Right renal cortex interstitium (tissue), 3 donors: ENCODE measurements around the gene GLCCI1. TPM values are rescaled to one million over a fixed set of nuclear protein-coding genes. Genes with fewer than 3 reads are reported as not detected.
"Not testable (repeated sequence)": the region's sequence is repeated elsewhere in the genome, so short reads cannot be mapped to it uniquely, and the experiment has no call there.

Experiments
- DNase-seq, 3 donors: peaks; one replicate each; pipeline ENCODE4 v3.0.0-alpha.2; 2013; ENCODE audit warnings: low read depth in 3 of 3, low spot score in 2 of 3
- polyA plus RNA-seq, 3 donors: library from polyadenylated mRNA; unstranded; fragments of 120-200 nt; gene quantifications; one replicate each; pipeline ENCODE4 v1.2.1, GENCODE V29; 2013; ENCODE audit not compliant: insufficient read length in 3 of 3

The GLCCI1 gene
- polyA plus RNA-seq, 3 donors: 32.4 to 36.1 (median 33.9) TPM

DNA sequence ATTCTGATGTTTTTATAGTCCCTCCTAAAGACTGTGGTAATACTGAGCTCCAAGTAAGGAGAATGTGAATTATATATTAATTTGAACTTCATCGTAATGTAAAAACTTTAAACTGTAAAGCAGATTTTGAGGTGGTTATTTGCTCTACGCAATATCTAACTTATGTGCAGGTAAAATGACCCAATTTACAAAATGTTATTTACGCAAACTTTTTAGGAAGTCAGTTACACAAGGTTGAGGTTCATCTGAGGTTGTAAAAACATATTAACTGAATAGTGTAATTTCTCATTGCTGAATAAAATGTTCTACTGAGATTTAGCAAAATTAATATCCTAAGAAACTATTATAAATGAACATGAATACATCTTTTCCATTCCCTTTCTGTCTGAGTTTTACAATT is 15.8 kb downstream of the GLCCI1 start:
- DNase-seq: no peak

DNA sequence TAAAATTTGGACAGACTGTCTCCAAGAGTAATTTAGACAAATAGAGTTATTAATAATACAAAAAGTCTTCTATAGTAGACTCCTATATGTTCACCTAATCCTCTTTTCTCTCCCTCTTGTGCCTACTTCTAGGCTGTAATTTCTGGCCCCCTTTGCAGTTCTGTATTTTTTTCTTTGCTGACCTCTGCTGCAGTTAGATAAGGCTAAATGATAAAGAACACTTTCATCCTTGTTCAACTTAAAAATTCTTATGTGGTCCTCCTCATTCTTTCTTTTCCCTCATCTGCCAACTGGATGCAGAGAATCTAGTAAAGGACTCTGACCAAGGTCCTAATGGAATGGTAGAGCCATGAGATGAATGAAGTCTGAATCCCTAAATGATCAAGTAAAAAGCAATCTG is 20.1 kb downstream of the GLCCI1 start:
- DNase-seq: no peak

DNA sequence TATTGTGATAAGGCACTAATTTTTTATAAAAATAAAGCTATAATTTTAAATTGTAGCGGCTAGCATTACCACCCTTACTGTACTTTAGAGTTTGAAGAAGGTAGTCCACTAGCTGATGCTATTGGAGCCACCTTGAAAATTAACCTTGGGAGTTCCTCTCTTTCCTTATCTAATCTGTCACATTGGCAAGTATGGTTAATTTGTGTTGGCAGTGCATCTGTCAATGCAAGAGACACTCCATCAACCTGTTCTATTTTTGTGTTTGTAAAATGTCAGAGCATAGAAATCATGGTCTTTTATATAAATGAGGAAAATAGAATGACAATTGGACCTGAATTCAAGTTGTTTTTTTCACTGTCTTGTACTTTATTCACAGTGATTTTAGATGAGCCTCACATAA is 20.5 kb downstream of the GLCCI1 start:
- DNase-seq: no peak

DNA sequence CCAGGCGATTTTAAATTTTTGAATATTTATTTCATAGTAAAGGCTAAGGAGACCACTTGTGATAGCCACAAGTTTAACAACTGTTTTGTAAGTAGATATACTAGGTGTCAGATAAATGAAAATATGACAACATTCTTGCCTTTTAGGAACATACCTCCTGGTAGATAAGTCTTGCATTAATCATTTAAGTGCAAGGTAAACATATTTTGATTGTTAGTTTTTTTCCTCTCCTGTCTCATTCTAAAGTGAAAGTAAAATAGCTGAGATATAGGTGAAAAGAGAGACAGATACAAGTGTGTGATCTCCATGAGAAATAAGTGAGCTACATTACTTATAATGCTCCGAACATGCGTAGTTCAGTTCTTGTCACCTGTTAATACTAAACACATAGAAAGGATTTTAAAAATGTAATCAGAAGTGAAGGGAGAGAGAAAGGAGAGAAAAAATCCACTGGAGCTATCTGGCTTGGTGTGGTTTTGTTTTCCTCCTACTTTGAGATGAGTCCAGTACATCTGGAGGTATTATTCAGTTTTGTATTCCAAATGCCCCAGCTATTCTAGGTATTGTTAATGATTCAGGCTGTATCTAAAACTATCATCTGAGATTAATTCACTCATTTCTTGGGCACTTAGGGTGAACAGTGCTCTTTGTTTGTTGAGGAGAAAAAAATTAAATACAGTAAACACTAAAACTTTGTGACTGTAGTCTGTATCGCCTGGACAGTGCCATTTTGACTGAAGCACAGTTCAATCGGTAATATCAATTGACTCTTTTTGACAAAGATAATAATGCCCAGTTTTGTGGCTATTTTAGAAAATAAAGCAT is 21.2 kb downstream of the GLCCI1 start:
- no peak for DNase-seq

DNA sequence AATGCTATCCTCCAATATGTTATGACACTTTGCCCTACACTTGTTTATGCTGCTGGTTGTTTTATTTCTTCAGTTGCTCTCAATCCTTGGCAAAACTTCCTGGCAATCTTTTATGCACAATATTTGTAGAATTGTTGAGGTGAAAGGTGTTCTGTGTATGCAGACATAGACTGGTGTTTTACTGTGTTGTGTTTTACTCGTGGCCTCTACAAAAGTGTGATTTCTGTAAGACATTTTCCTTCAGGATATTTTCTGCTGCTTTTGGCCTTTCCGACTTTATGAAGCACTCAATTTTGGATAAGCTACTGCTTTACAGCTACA is 21.8 kb downstream of the GLCCI1 start:
- DNase-seq: no peak

DNA sequence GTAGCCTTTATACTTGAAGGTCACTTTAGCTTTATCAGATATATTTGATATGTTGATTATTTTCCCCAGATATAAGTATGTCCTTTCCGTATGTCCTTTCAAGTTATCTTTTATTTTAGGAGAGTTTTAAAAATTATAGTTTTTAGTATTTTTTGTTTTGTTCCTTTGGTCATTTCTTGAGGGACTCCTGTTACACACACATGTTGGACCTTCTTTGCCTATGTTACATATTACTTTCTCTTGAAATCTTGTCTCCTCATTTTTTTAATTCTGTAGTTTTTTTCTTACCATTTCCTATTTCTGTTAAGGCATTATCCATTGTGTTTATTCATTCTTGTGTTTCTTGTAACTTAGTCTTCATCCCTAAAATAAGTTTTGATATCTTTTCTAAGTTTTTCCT is 23.9 kb downstream of the GLCCI1 start:
- DNase-seq: no peak

DNA sequence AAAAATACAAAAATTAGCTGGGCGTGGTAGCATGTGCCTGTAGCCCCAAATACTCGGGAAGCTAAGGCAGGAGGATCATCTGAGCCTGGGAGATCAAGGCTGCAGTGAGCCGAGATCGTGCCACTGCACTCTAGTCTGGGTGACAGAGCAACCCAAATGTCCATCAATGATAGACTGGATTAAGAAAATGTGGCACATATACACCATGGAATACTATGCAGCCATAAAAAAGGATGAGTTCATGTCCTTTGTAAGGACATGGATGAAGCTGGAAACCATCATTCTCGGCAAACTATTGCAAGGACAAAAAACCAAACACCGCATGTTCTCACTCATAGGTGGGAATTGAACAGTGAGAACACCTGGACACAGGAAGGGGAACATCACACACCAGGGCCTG is 26.8 kb downstream of the GLCCI1 start:
- DNase-seq: not testable (repeated sequence)

DNA sequence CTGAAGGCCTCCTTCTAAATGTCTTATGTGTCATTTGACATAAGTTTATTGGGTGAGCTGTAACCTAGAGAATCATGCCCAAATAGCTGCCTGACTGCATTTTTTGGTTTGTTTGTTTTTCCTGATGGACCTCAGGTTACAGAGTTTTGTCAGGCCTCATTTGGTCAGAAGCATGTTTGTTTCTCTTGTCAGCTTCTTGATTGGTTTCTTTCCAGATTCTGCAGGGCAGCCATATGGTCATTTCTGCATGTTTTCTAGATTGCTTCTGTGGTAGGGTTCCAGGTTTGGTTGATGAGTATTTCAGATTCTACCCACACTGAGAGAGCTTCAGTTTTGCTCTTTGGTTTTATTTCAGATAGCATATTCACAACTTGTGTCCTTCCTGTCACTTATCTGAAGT is 28.0 kb downstream of the GLCCI1 start:
- no peak for DNase-seq

DNA sequence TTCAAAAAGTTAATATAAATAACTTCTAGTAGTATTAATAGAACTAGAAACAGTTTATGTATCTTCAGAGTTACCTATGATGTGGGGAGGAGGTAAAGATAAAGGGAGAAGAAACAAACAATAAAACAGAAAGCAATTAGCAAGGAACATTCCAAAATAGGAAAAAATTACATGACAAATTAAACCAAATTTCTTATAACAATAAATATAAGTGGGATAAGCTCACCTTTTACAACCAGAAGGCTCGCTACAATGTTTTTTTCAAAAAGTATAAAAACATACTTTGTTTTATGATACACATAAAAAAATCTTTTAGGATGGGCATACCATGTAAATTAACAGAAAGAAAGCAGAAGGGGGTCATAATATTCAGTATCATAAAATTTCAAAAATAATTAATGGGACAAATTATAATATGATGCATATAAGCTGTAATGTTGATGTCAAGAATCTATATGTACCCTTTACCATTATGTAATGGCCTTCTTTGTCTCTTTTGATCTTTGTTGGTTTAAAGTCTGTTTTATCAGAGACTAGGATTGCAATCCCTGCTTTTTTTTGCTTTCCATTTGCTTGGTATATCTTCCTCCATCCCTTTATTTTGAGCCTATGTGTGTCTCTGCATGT is 31.8 kb downstream of the GLCCI1 start:
- no peak for DNase-seq

DNA sequence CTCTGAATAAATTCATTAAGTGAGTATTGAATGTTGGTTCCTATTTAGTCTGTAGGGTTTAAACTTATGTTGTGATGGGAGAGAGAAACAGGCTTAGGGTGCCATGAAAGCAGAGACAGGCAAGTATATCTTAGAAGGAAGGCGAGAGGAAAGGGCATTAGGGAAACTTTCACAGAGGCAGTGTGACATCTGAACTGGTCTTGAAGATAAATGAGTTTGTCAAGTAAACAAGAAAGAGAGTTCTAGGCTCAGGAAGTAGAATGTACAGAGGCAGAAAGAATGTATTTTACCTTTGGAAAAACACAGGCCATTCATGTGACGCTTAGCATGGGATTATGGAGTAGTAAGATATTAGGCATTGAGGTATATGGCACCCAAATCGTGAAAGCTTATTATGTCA is 34.5 kb downstream of the GLCCI1 start:
- DNase-seq: no peak

DNA sequence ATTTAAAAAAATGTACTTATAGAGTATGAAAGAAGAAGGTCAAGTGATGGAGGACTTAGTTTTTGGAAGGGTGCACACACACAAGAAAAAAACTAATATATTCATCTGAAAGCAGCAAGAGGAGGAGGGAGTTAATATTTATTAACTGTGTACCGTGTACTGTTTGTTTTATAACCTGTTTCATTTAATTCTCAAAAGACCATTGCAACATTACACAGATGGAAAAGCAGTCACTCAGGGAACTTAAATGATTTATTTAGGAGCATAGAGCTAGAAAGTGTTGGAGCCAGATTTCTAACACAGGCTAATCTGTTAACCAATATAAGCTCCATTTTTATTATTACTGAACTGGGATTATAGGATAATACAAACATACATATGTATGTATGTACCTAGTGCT is 36.7 kb downstream of the GLCCI1 start:
- DNase-seq: no peak

DNA sequence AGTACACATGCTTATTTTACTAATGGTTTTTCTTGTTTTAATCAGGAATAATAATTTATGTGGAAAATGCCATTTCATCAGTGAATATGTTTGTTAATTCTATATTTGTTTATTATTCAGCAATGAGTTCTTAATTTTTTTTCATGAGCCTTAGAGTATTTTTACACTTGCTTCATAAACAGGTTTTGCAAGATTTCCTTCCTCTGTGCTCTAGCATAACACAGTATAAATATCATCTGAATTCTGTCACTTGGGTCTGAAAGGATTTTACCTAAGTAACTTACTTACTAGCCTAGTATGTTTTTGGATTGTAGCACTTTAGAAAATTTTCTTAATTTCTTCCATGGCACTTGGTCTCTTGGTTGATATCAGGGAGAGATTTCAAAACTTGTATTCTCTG is 45.8 kb downstream of the GLCCI1 start:
- no peak for DNase-seq

DNA sequence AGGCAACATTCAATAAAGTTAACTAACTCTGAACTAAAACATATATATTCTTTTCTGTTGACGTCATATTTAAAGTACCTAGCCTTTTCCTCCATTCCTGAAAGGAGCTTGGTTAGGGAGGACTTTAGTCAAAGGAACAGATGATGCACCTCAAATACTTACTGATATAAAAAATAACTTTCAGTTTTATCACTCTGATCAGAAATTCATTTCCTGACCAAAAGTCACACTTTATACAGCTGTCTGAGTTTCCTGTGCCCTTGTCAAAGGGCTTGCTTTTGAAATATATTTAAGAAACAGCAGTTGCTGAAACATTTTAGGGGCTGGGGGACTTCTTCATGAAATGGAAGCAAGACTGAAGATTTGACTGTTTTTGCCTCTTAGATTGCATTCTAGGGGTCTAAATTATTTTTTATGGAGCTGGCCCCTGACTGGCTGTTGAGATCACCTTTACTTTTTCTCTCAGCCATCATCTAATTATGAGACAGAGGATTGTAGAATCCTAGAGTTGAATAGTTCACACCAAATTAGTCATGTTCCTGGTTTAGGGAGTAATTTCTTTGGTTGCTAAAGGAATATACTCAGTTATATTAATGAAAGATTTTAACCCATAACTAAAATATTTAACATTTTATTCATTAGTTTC is 46.6 kb downstream of the GLCCI1 start:
- DNase-seq: no peak

DNA sequence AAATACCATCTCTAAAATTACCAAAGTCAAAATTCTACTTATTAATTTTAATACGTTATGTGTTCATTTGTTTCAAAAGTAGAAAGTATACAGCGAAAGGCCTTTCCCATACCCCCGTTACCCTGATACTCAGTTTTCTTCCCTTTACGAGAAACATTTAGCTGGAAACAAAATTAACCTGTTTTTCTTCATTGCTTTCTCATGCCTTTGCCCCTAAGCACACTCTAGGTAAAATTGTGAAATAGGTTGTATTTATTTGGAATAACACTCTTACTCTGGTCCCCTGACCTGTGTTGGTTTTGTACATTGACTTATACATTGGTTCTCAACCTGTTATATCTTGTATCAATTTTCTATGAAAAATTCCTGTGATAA is 47.1 kb downstream of the GLCCI1 start:
- DNase-seq: no peak

DNA sequence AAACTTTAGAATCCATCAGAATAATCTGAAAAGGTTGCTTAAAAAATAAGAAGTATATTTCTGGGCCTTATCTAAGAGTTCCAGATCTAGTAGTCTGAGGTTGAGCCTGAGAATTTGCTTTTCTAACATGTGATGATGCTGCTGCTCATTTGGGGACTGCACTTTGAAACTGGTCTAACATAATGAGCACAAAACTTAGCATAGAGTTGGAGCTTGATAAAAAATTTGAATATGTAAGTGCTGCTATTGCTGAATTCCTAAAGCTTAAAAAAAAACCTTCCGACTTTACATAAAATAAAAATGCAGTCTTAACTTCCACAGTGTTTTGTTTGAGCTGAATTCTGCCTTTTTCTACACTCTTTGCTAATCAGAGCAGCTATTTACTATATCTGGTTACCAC is 48.8 kb downstream of the GLCCI1 start:
- DNase-seq: no peak

DNA sequence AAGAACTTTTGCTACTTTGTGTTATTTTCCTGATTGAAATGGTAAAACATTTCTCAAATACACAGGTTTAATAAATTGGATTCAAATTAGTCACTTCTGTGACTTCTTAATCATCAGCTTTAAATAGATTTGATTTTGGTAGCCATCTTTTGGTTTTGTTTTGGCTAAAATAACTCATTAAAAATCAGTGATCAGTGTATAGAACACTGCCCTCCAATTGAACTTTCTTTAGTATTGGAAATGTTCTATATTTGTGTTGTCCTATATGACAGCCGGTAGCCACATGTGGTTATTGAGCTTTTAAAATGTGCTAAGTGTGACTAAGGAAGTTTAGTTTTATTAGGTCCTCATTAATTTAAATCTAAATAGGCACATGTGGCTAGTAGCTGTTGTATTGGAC is 50.4 kb downstream of the GLCCI1 start:
- DNase-seq: no peak

DNA sequence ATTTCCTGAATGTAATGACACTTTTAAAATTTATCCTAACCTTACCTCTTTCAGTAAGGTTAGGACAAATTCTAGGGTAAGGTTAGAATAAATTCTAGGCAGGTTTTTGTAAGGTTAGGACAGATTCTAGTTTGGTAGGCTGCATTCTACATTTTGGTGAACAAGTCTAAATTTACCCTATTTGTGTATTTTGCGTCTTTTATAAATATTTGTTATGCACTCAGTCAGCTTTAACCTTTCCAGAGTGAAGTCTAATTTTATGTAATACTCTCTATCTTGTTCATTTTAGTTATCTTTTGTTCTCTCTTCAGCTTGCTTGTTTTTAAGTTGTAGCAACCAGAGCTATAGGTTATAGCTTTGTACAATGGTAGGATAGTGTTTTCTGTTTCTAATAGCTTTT is 54.0 kb downstream of the GLCCI1 start:
- DNase-seq: no peak

DNA sequence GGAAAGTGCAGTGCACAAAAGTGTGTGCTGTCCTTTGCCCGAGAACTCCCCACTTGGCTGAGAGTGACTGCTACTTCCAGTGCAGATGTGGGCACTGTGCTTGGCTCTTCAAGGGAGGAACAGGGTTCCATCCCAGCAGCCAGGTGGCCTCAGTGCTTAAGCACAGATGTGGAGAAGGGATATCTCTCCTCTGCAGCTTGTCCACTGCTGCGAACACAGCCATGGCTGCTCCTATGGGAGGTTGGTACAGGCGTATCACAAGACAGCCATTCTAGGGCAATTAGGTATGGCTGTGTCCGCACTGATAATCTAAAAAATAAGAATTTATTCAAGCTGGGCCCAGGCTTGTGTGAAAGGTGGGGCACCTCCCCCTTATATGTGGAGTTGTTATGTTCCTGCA is 66.6 kb downstream of the GLCCI1 start:
- DNase-seq: no peak

DNA sequence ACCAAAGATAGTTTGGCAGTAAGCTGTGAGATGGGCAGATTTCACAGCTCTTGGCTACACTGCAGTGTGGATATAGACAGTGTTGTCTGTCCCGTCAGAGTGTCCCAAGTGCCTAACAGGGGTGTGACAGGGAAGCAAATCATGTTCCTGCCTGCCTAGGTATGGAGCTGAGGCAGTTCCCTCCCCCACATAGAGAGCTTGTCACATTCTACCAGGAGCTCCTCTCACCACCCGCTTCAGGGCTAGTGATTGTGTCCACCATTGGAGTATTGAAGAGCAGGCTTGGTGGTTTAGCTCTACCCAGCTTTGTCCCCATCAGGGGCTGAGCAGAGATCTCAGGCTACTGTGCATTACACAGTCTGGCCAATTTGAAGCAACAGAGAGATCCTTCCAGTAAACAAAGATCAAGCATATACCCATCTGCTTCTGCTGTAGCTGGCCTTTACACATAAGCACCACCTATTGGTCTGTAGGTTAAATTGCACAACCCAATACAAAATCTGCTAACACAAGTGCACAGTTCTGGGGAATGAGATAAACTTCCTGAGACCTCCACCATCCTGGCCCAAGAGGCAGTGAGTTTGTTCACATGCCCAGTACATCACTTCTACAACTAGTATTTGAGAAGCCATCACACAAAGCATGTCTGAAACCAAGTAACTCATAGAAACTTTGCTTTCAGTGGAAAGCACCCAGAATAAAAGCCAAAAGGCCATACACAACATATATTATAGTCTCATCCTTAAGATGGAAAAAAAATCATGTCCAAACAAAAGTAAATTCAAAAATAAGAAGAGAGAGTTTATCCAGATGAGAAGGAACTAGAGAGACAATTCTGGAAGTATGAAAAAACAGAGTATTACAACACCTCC is 67.3 kb downstream of the GLCCI1 start:
- no peak for DNase-seq

DNA sequence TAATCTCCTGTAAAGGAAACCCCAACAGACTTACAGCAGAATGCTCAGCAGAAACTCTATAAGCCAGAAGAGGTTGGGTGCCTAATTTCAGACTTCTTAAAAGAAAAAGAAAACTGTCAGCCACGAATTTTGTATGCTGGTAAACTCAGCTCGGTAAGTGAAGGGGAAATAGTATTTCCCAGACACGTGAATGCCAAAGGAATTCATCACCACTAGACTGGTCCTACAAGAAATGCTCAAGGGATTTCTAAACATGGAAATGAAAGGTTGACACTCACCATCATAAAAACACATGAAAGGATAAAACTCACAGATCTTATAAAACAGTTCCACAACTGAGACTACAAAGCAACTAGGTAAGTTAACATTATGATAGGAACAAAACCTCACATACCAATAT is 68.6 kb downstream of the GLCCI1 start:
- no peak for DNase-seq

DNA sequence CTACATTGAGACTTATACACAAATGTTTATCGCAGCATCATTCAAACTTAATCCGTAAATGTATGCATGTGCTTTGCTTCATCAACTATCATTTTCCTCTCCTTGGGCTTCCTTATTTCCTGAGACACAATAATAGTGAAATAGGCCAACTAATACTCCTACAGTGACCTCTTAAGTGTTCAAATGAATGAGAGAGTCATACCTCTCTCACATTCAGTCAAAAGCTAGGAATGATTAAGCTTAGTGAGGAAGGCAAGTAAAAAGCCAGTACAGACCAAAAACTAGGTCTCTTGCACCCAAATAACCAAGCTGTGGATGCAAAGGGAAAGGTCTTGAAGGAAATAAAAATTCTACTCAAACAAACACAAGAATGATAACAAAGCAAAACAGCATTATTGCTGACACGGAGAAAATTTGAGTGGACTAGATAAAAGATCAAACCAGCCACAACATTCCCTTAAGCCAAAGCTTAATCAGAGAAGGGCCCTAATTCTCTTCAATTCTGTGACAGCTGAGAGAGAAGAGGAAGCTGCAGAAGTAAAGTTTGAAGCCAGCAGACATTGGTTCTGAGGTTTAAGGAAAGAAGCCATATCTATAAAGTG is 72.3 kb downstream of the GLCCI1 start:
- DNase-seq: no peak
